DND-41 (cell line): ENCODE data around the gene HTT.

Source experiments
- ATAC-seq: fragments of 200-7000 bp; cut with Tn5 transposase; 3 replicates; pipeline ENCODE4 v1.9.1; 2021; ENCODE audit warnings: low read depth; ENCODE audit not compliant: insufficient read depth
- DNase-seq: peaks from one replicate; pipeline ENCODE4 v3.0.0-alpha.2; 2020
- H2AFZ ChIP-seq: 2 replicates; pipeline ENCODE4 v1.6.0; 2012; ENCODE audit warnings: low read depth, low read length
- H3K27ac ChIP-seq: 2 replicates; pipeline ENCODE4 v1.5.1; 2012; ENCODE audit warnings: low read length, inconsistent platforms
- H3K27me3 ChIP-seq: fragments of 200-600 bp; sonication (generic); 2 replicates; pipeline ENCODE4 v1.6.0; 2012; ENCODE audit warnings: low read length, mild to moderate bottlenecking, inconsistent platforms; ENCODE audit not compliant: insufficient read depth, poor library complexity
- H3K36me3 ChIP-seq: 2 replicates; pipeline ENCODE4 v1.5.1; 2012; ENCODE audit warnings: low read length, inconsistent platforms; ENCODE audit not compliant: insufficient read depth
- H3K4me1 ChIP-seq: 2 replicates; pipeline ENCODE4 v1.5.1; 2012; ENCODE audit warnings: mild to moderate bottlenecking, low read length; ENCODE audit not compliant: insufficient read depth
- H3K4me2 ChIP-seq: 2 replicates; pipeline ENCODE4 v1.6.0; 2012; ENCODE audit warnings: mild to moderate bottlenecking, moderate library complexity, low read length, inconsistent platforms; ENCODE audit not compliant: insufficient read depth
- H3K4me3 ChIP-seq, 2 experiments: fragments of 200-600 bp in 1 of 2; shearing (Covaris generic) in 1 of 2; 2 replicates each; pipeline ENCODE4 v1.5.1; 2012 to 2016; ENCODE audit warnings: inconsistent platforms in 2 of 2, low read length in 2 of 2, mild to moderate bottlenecking in 2 of 2, low read depth in 1 of 2, moderate library complexity in 1 of 2
- H3K79me2 ChIP-seq: 2 replicates; pipeline ENCODE4 v1.6.0; 2012; ENCODE audit warnings: low read length, inconsistent platforms; ENCODE audit not compliant: insufficient read depth
- H3K9ac ChIP-seq: 2 replicates; pipeline ENCODE4 v1.6.0; 2012; ENCODE audit warnings: low read depth, mild to moderate bottlenecking, inconsistent platforms, low read length, moderate library complexity
- H3K9me3 ChIP-seq: 2 replicates; pipeline ENCODE4 v1.5.1; 2012; ENCODE audit warnings: low read length, moderate library complexity, mild to moderate bottlenecking, inconsistent platforms; ENCODE audit not compliant: insufficient read depth, severe bottlenecking
- H4K20me1 ChIP-seq: 2 replicates; pipeline ENCODE4 v1.6.0; 2012; ENCODE audit warnings: low read length; ENCODE audit not compliant: insufficient read depth
- CTCF ChIP-seq: IDR thresholded peaks from 2 replicates; pipeline ENCODE4 v1.5.1; 2012; ENCODE audit warnings: borderline replicate concordance, low read length, moderate library complexity, mild to moderate bottlenecking; ENCODE audit not compliant: poor library complexity, severe bottlenecking; ENCODE audit errors: extremely low read depth
- EZH2 ChIP-seq: IDR thresholded peaks from 3 replicates; pipeline ENCODE4 v1.6.1; 2012; ENCODE audit warnings: borderline replicate concordance, low read depth, mild to moderate bottlenecking, moderate library complexity, low read length, inconsistent platforms; ENCODE audit not compliant: severe bottlenecking

Gene HTT

DNA sequence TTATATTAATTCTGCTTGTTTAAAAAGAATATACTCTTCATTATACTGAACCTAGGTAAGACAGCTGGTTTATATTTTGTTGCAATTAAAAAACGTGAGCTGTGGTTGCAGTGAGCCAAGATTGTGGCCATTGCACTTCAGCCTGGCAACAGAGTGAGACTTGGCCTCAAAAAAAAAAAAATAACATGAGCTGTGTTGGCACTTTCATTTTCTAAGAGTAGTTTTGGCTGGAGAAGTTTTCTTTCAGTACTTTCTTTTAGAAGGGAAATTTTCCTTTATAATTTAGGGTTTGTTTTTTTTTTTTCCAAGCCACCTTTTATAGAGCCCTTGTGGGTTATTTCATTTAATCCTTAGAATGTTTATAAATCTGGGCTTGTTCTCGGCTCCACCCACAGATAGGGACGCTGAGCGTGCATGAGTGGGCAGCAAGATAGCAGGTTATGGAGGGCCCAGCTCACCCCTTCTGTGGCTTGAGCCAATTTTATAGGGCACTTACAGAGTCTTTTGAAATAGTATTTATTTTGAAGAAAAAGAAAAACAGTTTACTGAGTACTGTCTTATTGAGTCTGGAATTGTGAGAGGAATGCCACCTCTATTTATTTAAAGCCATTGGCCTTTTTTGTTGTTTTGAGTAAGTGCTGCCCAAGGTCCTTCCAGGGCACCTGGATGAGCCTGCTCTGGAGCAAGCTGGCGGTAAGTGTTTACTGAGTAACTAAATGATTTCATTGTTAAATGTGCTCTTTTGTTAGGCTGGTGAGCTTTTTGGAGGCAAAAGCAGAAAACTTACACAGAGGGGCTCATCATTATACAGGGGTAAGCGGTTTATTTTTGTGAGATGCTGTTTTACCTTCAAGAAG lies 60.9 kb downstream of the HTT start:
- Histone ChIP-seq H3K4me2 (no peak overlapping the region), H3K27ac (no peak overlapping the region), H3K79me2 (no peaks in the 10 kb centered on the region), H3K4me1 (no peaks in the 10 kb centered on the region), H3K36me3 (peaks cover 70% of the 10 kb centered on the region), H3K4me3 (no peak overlapping the region), H3K9me3 (no peaks in the 10 kb centered on the region), H2AFZ (no peak overlapping the region), H4K20me1 (no peaks in the 10 kb centered on the region), H3K9ac (no peak overlapping the region), H3K27me3 (no peaks in the 10 kb centered on the region)
- DNase-seq = no peak
- no peak for TF ChIP-seq CTCF
- TF ChIP-seq EZH2 = no peak
- ATAC-seq = no peak

DNA sequence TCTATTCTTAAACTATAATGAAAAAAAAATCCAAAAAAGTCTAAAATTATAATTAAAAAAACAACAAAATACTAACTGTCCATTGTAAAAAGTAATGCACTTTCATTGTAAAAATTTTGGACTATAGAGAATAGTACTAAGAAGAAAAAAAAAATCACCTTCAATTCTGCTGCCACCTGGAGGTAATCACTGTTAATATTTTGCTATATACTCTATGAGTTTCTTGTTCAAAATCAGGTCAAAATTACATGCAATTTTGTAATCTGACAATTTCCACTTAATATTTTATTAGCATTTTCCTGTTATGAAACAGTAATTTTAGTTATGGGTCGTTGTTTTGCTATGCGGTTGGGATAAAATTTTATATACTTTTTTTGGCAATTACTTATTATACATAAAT lies 62.0 kb downstream of the HTT start:
- Histone ChIP-seq H2AFZ (no peak overlapping the region), H3K4me3 (no peak overlapping the region), H3K27ac (no peak overlapping the region), H3K79me2 (no peaks in the 10 kb centered on the region), H4K20me1 (no peaks in the 10 kb centered on the region), H3K4me1 (no peaks in the 10 kb centered on the region), H3K9me3 (no peaks in the 10 kb centered on the region), H3K36me3 (peaks cover 65% of the 10 kb centered on the region), H3K9ac (no peak overlapping the region), H3K4me2 (no peak overlapping the region), H3K27me3 (no peaks in the 10 kb centered on the region)
- ATAC-seq (no peak), DNase-seq (no peak)
- no peak for TF ChIP-seq EZH2
- TF ChIP-seq CTCF = peak; percentile 17

DNA sequence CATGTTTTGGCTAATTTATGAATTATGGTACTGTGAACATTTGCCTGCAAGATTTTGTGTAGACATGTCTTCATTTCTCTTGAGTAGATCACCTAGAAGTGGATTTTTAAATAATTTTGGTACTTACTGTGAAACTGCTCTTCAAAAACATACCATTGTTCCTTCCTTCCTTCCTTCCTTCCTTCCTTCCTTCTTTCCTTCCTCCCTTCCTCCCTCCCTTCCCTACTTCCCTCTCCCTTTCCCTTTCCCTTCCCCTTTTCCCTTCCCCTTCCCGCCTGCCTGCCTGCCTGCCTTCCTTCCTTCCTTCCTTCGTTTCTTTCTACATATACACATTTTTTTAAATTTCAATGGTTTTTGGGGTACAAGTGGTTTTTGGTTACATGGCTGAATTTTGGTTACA lies 63.4 kb downstream of the HTT start:
- DNase-seq = no peak
- no peak overlapping the region for H3K27ac ChIP-seq
- H3K27me3 ChIP-seq = no peaks in the 10 kb centered on the region
- no peak overlapping the region for H3K4me2 ChIP-seq
- H4K20me1 ChIP-seq = no peaks in the 10 kb centered on the region
- H3K79me2 ChIP-seq = no peaks in the 10 kb centered on the region
- H3K36me3 ChIP-seq = peaks cover 58% of the 10 kb centered on the region
- no peaks in the 10 kb centered on the region for H3K4me1 ChIP-seq
- TF ChIP-seq CTCF = no peak
- no peak for TF ChIP-seq EZH2
- no peak overlapping the region for H3K4me3 ChIP-seq
- no peak overlapping the region for H3K9ac ChIP-seq
- H3K9me3 ChIP-seq = no peaks in the 10 kb centered on the region
- H2AFZ ChIP-seq = no peak overlapping the region
- no peak for ATAC-seq
